Tibial nerve (tissue), 4 donors: ENCODE data around the gene LPCAT3. TPM values are rescaled to one million over a fixed set of nuclear protein-coding genes. Genes with fewer than 3 reads are reported as not detected.
"Not testable (repeated sequence)": the region's sequence is repeated elsewhere in the genome, so short reads cannot be mapped to it uniquely, and the experiment has no call there.

ENCODE experiments used
- DNase-seq, 2 donors: peaks; one replicate each; pipeline ENCODE4 v3.0.0-alpha.2; 2019; ENCODE audit warnings: low spot score in 2 of 2
- H3K27ac ChIP-seq, 4 donors: fragments of 200-600 bp; sonication (generic) in 3 of 4; one replicate each; pipeline ENCODE4 v1.5.1; 2017 to 2019; ENCODE audit warnings: mild to moderate bottlenecking in 1 of 4
- H3K27me3 ChIP-seq, 2 donors: fragments of 200-600 bp; sonication (generic) in 1 of 2; one replicate each; pipeline versions ENCODE4 v1.5.1 to v1.6.0; 2017 to 2019
- H3K36me3 ChIP-seq, 3 donors: fragments of 200-600 bp; sonication (generic); one replicate each; pipeline ENCODE4 v1.5.1; 2018 to 2019
- H3K4me1 ChIP-seq, 4 donors: fragments of 200-600 bp; sonication (generic) in 3 of 4; one replicate each; pipeline ENCODE4 v1.5.1; 2017 to 2019
- H3K4me3 ChIP-seq, 4 donors: fragments of 200-600 bp; sonication (generic) in 3 of 4; one replicate each; pipeline ENCODE4 v1.5.1; 2017 to 2019; ENCODE audit warnings: mild to moderate bottlenecking in 1 of 4, moderate library complexity in 1 of 4
- H3K9me3 ChIP-seq, 4 donors: fragments of 200-600 bp; sonication (generic) in 3 of 4; one replicate each; pipeline ENCODE4 v1.5.1; 2017 to 2019
- CTCF ChIP-seq, 5 experiments: fragments of 200-600 bp in 3 of 5; fragments of 450-650 bp in 2 of 5; sonication (generic) in 3 of 5; IDR thresholded peaks; one replicate each; pipeline ENCODE4 v1.5.1; 2016 to 2019; ENCODE audit warnings: antibody characterized with exemption in 5 of 5, mild to moderate bottlenecking in 3 of 5, moderate library complexity in 2 of 5
- EP300 ChIP-seq, 2 donors: sonication (generic); formaldehyde crosslinking; IDR thresholded peaks; one replicate each; pipeline ENCODE4 v1.6.1; 2017; ENCODE audit warnings: antibody characterized with exemption in 2 of 2, mild to moderate bottlenecking in 1 of 2
- POLR2A ChIP-seq, 2 donors: fragments of 450-650 bp; IDR thresholded peaks; one replicate each; pipeline ENCODE4 v1.6.1; 2017; ENCODE audit warnings: antibody characterized with exemption in 2 of 2, mild to moderate bottlenecking in 2 of 2, moderate library complexity in 2 of 2
- WGBS, 2 donors: methylation state at CpG; one replicate each; pipeline ENCODE4 v1.1.5; 2018; 5-methylcytosine and 5-hydroxymethylcytosine counted together
- total RNA-seq, 4 donors: library from RNA; depleted of rRNA; stranded (reverse); fragments of >200 nt; gene quantifications; one replicate each; pipeline ENCODE4 v1.1.0, GENCODE V29; 2016

LPCAT3 gene
- total RNA-seq, 4 donors from 2014 or later, result 19.7 to 29.7 (median 23.8) TPM

- no peak for DNase-seq
- H3K4me1 ChIP-seq, result peaks cover 0 to 42% (median 9%) of the 10 kb centered on the region in 4 donors
- TF ChIP-seq EP300 (IDR thresholded peaks at IDR 0.05) (no peak), CTCF (IDR thresholded peaks at IDR 0.05) (no peak), POLR2A (IDR thresholded peaks at IDR 0.05) (no peak)
- peaks cover 0 to 16% (median 0%) of the 10 kb centered on the region in 3 donors for H3K36me3 ChIP-seq
- no peaks in the 10 kb centered on the region for H3K9me3 ChIP-seq
- WGBS, 2 donors, result 92 to 93% methylated on average over 9 of the region's 9 CpGs
- H3K27me3 ChIP-seq, result no peaks in the 10 kb centered on the region
- no peak overlapping the region for H3K4me3 ChIP-seq
- peak overlapping the region in 2 of 4 donors; percentile 85 to 93 for H3K27ac ChIP-seq
These were observed 40.6 kb upstream of the LPCAT3 start for GRCh38 chr12:7058850-7059395.

GRCh38 chr12:7058163-7058845 is 40.0 kb upstream of the LPCAT3 start:
- DNase-seq, result no peak
- Histone ChIP-seq H3K27ac (peak overlapping the region in 2 of 4 donors; percentile 12 to 85), H3K9me3 (no peaks in the 10 kb centered on the region), H3K36me3 (peaks cover 0 to 10% (median 0%) of the 10 kb centered on the region in 3 donors), H3K27me3 (no peaks in the 10 kb centered on the region), H3K4me3 (no peak overlapping the region), H3K4me1 (peaks cover 0 to 36% (median 9%) of the 10 kb centered on the region in 4 donors)
- WGBS, 2 donors, result 64 to 68% methylated on average over 3 of the region's 3 CpGs
- TF ChIP-seq EP300 (IDR thresholded peaks at IDR 0.05) (no peak), CTCF (IDR thresholded peaks at IDR 0.05) (no peak), POLR2A (IDR thresholded peaks at IDR 0.05) (no peak)

GRCh38 chr12:7055736-7056135 is 37.5 kb upstream of the LPCAT3 start:
- not testable (repeated sequence) for DNase-seq, H3K36me3 ChIP-seq, H3K4me3 ChIP-seq, H3K27ac ChIP-seq, H3K27me3 ChIP-seq, H3K9me3 ChIP-seq
- peaks cover 0 to 18% (median 4%) of the 10 kb centered on the region in 4 donors for H3K4me1 ChIP-seq
- 91 to 92% methylated on average over 2 of the region's 2 CpGs for WGBS, 2 donors

GRCh38 chr12:7054925-7055324 is 36.6 kb upstream of the LPCAT3 start:
- TF ChIP-seq CTCF (IDR thresholded peaks at IDR 0.05), result no peak
- TF ChIP-seq POLR2A (IDR thresholded peaks at IDR 0.05), result no peak
- no peak for TF ChIP-seq EP300 (IDR thresholded peaks at IDR 0.05)
- Histone ChIP-seq H3K9me3 (no peaks in the 10 kb centered on the region), H3K27ac (no peak overlapping the region), H3K4me3 (no peak overlapping the region), H3K27me3 (no peaks in the 10 kb centered on the region), H3K4me1 (peaks cover 0 to 15% (median 3%) of the 10 kb centered on the region in 4 donors), H3K36me3 (no peaks in the 10 kb centered on the region)
- DNase-seq, result no peak
- WGBS, 2 donors, result 78 to 88% methylated on average over 4 of the region's 4 CpGs

GRCh38 chr12:7049973-7050372 is 31.7 kb upstream of the LPCAT3 start:
- not testable (repeated sequence) for H3K27ac ChIP-seq, H3K36me3 ChIP-seq, DNase-seq, H3K27me3 ChIP-seq, H3K9me3 ChIP-seq, H3K4me1 ChIP-seq, H3K4me3 ChIP-seq
- 88 to 92% methylated on average over 3 of the region's 3 CpGs for WGBS, 2 donors

- not testable (repeated sequence) for H3K27ac ChIP-seq, H3K36me3 ChIP-seq, H3K4me1 ChIP-seq, H3K27me3 ChIP-seq, H3K4me3 ChIP-seq, H3K9me3 ChIP-seq, DNase-seq
- WGBS, 2 donors, result 74 to 80% methylated on average over 10 of the region's 10 CpGs
These were observed 31.2 kb upstream of the LPCAT3 start for GRCh38 chr12:7049445-7049951.
